ENCODE data around the gene EPHA2.

EPHA2 gene

DNA sequence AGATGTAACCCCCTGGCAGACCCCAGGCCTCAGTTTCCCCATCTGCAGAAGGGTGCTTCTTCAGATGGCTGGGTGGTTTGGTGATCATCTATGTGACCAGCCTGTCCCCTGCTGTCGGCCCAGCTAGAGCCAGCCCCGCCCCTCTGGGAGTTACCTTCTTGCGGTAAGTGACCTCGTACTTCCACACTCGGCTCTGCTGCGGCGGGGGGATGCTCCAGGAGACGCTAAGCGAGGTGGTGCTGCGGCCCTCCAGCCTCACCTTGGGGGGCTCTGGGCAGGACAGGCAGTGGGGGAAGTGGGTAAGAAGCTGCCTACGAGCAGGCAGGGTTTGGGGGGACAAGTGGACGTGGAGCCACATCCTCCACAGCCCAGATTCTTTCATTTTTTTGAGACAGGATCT, 20.4 kb downstream of the EPHA2 start:
- Histone ChIP-seq H3K27me3 (replicated peaks; ENCODE audit: control insufficient read depth, insufficient read depth, low read length, poor library complexity, severe bottlenecking) (no peaks in the 10 kb centered on the region), H3K4me3 (ENCODE audit: insufficient read depth, low read depth, low read length, poor library complexity, severe bottlenecking) (no peak overlapping the region), H3K4me1 (ENCODE audit: control insufficient read depth, insufficient read depth, low read length, poor library complexity, severe bottlenecking) (no peaks in the 10 kb centered on the region), H3K36me3 (ENCODE audit: control insufficient read depth, insufficient read depth, low read length) (no peaks in the 10 kb centered on the region), H3K27ac (ENCODE audit: insufficient read depth, low read length, poor library complexity, severe bottlenecking) (no peak overlapping the region), H3K9me3 (ENCODE audit: control insufficient read depth, low read length) (no peaks in the 10 kb centered on the region)
- no peak for DNase-seq

DNA sequence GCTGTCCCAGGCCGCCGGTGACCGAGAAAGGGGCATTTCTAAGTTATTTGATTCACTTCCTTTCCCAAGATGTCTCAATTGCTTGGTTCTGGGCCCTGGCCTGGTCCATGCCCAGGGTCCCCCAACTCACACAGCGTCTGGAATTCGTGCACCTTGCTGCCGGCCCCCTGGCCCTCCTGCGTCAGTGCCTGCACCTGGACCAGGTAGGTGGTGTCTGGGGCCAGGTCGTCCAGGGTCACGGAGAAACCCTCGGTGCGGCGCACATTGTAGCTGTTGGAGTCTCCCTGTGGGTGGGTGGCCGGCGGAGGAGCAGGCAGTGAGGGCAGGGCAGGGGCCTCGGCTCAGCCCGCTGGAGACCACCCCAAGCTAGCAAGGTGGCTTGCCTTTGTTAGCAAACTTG, 21.0 kb downstream of the EPHA2 start:
- Histone ChIP-seq H3K4me1 (ENCODE audit: control insufficient read depth, insufficient read depth, low read length, poor library complexity, severe bottlenecking) (no peaks in the 10 kb centered on the region), H3K4me3 (ENCODE audit: insufficient read depth, low read depth, low read length, poor library complexity, severe bottlenecking) (no peak overlapping the region), H3K9me3 (ENCODE audit: control insufficient read depth, low read length) (no peaks in the 10 kb centered on the region), H3K27me3 (replicated peaks; ENCODE audit: control insufficient read depth, insufficient read depth, low read length, poor library complexity, severe bottlenecking) (no peaks in the 10 kb centered on the region), H3K27ac (ENCODE audit: insufficient read depth, low read length, poor library complexity, severe bottlenecking) (no peak overlapping the region), H3K36me3 (ENCODE audit: control insufficient read depth, insufficient read depth, low read length) (no peaks in the 10 kb centered on the region)
- DNase-seq, result no peak

DNA sequence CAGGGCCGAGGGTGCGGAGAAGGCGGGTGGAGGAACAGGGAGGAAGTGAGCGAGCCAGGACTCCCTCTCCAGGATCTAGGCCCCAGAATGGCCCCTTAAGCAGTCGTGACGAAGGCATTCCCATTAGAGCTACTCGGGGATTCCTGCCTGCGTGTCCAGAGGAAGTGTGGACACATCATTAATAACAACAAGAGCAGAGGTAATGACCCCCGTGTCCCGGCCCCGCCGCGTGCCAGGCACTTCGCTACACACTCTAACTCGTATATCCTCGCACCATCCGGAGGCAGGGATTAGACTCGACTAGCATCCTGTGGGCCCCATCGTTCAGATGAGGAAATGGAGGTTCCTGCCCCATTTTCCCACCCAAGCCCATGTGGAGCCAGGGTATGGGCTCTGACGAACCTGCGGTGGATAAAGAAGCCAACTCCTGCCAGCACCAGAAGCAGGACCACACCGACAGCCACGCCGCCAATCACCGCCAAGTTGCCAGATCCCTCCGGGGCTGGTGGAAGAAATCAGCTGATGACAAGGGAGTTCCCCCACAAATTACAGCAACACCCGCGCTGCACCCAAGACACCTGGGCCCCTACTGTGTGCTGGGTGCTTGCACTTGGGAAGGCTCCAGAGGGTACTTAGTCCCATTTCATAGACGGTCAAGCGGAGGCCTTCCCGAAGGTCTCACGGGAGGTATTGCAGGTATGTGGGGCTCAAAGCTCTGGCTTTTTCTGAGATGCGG, 21.6 kb downstream of the EPHA2 start:
- H3K36me3 ChIP-seq (ENCODE audit: control insufficient read depth, insufficient read depth, low read length), result no peaks in the 10 kb centered on the region

DNA sequence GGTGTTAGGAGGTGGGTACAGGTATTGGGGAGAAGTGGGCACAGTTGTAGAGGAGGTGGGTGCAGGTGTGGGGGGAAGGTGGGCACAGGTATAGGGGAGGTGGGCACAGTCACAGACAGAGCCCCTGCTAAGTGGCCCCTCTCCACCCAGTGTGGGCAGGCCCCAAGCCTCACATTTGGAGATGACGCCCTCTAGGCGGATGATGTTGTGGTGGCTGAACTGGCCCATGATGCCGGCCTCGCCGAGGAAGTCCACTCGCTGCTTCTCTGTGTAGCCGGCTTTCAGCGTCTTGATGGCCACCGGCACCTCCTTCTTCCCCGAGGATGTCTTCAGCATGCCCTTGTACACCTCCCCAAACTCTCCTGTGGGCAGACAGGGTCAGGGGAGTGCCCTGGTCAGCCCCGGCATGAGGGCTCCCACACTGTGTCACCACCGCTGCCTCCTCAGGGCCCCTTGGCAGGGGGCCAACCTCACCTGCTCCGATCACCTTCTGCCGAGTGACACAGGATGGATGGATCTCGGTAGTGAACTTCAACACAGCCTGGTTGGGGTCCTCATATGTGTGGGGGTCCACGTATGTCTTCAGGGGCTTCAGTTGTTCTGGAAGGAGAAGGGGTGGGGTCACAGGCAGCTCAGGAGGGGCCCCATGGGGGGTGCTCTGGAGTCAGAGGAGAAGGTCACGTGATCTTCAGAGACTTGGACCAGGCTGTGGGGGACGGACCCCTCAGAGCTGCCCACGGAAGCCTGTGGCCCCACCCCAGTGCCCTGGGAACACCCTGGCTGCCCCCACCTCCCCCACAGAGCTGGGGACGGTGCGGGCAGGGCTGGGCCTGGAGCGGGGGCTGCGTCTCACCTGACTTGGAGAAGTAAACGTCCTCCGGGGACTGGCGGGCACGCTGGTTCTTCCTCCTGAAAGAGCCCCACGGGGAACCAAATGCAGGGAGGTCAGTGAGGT, 22.6 kb downstream of the EPHA2 start:
- DNase-seq, result no peak
- H3K4me1 ChIP-seq (ENCODE audit: control insufficient read depth, insufficient read depth, low read length, poor library complexity, severe bottlenecking), result no peaks in the 10 kb centered on the region
- H3K4me3 ChIP-seq (ENCODE audit: insufficient read depth, low read depth, low read length, poor library complexity, severe bottlenecking), result no peak overlapping the region
- no peaks in the 10 kb centered on the region for H3K27me3 ChIP-seq (replicated peaks; ENCODE audit: control insufficient read depth, insufficient read depth, low read length, poor library complexity, severe bottlenecking)
- no peaks in the 10 kb centered on the region for H3K36me3 ChIP-seq (ENCODE audit: control insufficient read depth, insufficient read depth, low read length)
- no peaks in the 10 kb centered on the region for H3K9me3 ChIP-seq (ENCODE audit: control insufficient read depth, low read length)
- no peak overlapping the region for H3K27ac ChIP-seq (ENCODE audit: insufficient read depth, low read length, poor library complexity, severe bottlenecking)

More for the DNA sequence above, 21.6 kb downstream of the EPHA2 start:
- Histone ChIP-seq H3K9me3 (ENCODE audit: control insufficient read depth, low read length) (no peaks in the 10 kb centered on the region), H3K27me3 (replicated peaks; ENCODE audit: control insufficient read depth, insufficient read depth, low read length, poor library complexity, severe bottlenecking) (no peaks in the 10 kb centered on the region), H3K4me1 (ENCODE audit: control insufficient read depth, insufficient read depth, low read length, poor library complexity, severe bottlenecking) (no peaks in the 10 kb centered on the region), H3K27ac (ENCODE audit: insufficient read depth, low read length, poor library complexity, severe bottlenecking) (no peak overlapping the region), H3K4me3 (ENCODE audit: insufficient read depth, low read depth, low read length, poor library complexity, severe bottlenecking) (no peak overlapping the region)
- no peak for DNase-seq

DNA sequence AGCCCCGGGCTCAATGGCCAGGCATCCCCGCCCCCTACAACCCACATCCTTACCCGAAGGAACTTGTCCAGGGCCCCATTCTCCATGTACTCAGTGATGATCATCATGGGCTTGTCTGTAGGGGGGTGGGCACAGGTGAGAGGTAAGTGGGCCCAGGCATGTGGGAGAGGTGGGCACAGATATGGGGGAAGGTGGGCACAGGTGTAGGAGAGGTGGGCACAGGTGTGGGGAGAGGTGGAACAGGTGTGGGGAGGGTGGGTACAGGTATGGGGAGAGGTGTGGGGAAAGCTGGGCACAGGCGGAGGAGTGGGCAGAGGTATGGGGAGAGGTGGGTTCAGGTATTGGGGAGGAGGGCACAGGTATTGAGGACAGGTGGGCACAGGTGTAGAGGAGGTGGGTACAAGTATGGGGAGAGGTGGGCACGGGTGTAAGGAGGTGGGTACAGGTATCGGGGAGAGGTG, 23.5 kb downstream of the EPHA2 start:
- no peak for DNase-seq
- H3K4me3 ChIP-seq (ENCODE audit: insufficient read depth, low read depth, low read length, poor library complexity, severe bottlenecking), result no peak overlapping the region
- H3K9me3 ChIP-seq (ENCODE audit: control insufficient read depth, low read length), result no peaks in the 10 kb centered on the region

DNA sequence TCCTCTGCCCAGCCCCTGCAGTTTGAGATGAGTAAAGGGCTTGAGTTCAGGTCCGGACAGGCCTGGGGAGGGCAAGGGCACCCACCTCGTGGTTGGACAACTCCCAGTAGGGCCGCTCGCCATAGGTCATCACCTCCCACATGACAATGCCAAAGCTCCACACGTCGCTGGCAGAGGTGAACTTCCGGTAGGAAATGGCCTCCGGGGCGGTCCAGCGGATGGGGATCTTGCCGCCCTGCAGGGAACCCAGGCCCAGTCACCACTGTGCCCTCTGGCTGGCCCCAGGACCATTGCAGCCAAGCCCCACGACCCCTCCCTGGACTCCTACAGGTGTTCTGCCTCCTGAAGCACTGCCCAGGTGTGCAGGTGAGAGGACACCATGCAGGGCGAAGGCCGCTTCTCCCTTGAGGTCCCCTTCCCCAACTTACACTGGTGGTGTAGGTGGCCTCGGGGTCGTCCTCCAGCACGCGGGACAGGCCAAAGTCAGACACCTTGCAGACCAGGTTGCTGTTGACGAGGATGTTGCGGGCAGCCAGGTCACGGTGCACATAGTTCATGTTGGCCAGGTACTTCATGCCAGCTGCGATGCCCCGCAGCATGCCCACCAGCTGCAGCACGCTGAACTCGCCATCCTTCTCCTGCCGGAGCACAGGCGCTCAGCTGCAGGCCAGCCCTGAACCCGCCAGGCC, 24.1 kb downstream of the EPHA2 start:
- no peak overlapping the region for H3K27ac ChIP-seq (ENCODE audit: insufficient read depth, low read length, poor library complexity, severe bottlenecking)
- H3K4me1 ChIP-seq (ENCODE audit: control insufficient read depth, insufficient read depth, low read length, poor library complexity, severe bottlenecking), result no peaks in the 10 kb centered on the region
- no peak for DNase-seq
- no peaks in the 10 kb centered on the region for H3K27me3 ChIP-seq (replicated peaks; ENCODE audit: control insufficient read depth, insufficient read depth, low read length, poor library complexity, severe bottlenecking)
- no peaks in the 10 kb centered on the region for H3K9me3 ChIP-seq (ENCODE audit: control insufficient read depth, low read length)
- no peak overlapping the region for H3K4me3 ChIP-seq (ENCODE audit: insufficient read depth, low read depth, low read length, poor library complexity, severe bottlenecking)
- H3K36me3 ChIP-seq (ENCODE audit: control insufficient read depth, insufficient read depth, low read length), result no peaks in the 10 kb centered on the region

More for the DNA sequence above, 23.5 kb downstream of the EPHA2 start:
- Histone ChIP-seq H3K36me3 (ENCODE audit: control insufficient read depth, insufficient read depth, low read length) (no peaks in the 10 kb centered on the region), H3K4me1 (ENCODE audit: control insufficient read depth, insufficient read depth, low read length, poor library complexity, severe bottlenecking) (no peaks in the 10 kb centered on the region), H3K27ac (ENCODE audit: insufficient read depth, low read length, poor library complexity, severe bottlenecking) (no peak overlapping the region), H3K27me3 (replicated peaks; ENCODE audit: control insufficient read depth, insufficient read depth, low read length, poor library complexity, severe bottlenecking) (no peaks in the 10 kb centered on the region)

DNA sequence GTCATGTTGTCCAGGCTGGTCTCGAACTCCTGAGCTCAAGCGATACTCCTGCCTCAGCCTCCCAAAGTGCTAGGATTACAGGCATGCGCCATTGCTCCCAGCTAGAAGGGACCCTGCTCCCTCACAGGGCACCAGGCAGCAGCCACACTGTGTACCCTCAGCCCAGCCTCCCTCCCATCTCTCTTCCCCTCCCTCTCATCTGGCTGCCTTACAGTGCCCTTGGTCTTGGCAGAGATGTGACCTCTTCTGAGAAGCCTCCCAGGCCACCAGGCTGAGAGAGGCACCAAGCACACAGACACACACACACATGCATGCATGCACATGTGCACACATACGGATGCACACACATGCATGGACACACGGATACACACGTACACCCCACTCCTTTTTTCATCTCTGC, 25.0 kb downstream of the EPHA2 start:
- Histone ChIP-seq H3K4me3 (ENCODE audit: insufficient read depth, low read depth, low read length, poor library complexity, severe bottlenecking) (no peak overlapping the region), H3K36me3 (ENCODE audit: control insufficient read depth, insufficient read depth, low read length) (no peaks in the 10 kb centered on the region), H3K27me3 (replicated peaks; ENCODE audit: control insufficient read depth, insufficient read depth, low read length, poor library complexity, severe bottlenecking) (no peaks in the 10 kb centered on the region), H3K9me3 (ENCODE audit: control insufficient read depth, low read length) (no peaks in the 10 kb centered on the region), H3K4me1 (ENCODE audit: control insufficient read depth, insufficient read depth, low read length, poor library complexity, severe bottlenecking) (no peaks in the 10 kb centered on the region), H3K27ac (ENCODE audit: insufficient read depth, low read length, poor library complexity, severe bottlenecking) (no peak overlapping the region)
- no peak for DNase-seq

DNA sequence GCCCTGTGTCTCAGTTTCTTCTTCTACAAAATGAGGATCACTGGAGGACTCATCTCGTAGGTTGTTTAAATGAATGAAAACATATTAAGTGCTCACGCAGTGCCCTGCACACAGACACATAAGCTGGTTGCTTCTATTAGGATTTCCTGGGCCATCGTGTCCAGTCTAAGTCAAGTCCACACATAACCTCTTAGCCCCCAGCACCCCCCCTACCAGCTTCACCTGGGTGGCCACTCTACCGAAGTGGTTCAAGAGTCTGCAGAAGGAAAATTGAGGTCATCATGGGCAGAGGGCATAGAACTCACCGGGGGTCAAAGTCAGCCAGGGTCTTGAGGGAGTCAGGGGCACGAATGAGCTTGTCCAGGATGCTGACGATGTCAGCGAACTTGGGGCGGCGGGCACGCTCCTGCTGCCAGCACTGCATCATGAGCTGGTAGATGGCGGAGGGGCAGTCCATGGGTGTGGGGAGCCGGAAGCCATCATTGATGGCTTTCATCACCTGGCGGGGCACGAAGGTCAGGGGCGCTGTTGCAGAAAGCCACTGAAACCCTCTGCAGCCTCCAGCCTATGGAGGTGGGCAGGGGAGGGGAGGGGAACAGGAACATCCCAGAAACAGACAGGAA, 25.8 kb downstream of the EPHA2 start:
- H3K27me3 ChIP-seq (replicated peaks; ENCODE audit: control insufficient read depth, insufficient read depth, low read length, poor library complexity, severe bottlenecking), result no peaks in the 10 kb centered on the region
- H3K36me3 ChIP-seq (ENCODE audit: control insufficient read depth, insufficient read depth, low read length), result no peaks in the 10 kb centered on the region
- H3K9me3 ChIP-seq (ENCODE audit: control insufficient read depth, low read length), result no peaks in the 10 kb centered on the region
- no peaks in the 10 kb centered on the region for H3K4me1 ChIP-seq (ENCODE audit: control insufficient read depth, insufficient read depth, low read length, poor library complexity, severe bottlenecking)
- no peak for DNase-seq
- no peak overlapping the region for H3K4me3 ChIP-seq (ENCODE audit: insufficient read depth, low read depth, low read length, poor library complexity, severe bottlenecking)
- no peak overlapping the region for H3K27ac ChIP-seq (ENCODE audit: insufficient read depth, low read length, poor library complexity, severe bottlenecking)

DNA sequence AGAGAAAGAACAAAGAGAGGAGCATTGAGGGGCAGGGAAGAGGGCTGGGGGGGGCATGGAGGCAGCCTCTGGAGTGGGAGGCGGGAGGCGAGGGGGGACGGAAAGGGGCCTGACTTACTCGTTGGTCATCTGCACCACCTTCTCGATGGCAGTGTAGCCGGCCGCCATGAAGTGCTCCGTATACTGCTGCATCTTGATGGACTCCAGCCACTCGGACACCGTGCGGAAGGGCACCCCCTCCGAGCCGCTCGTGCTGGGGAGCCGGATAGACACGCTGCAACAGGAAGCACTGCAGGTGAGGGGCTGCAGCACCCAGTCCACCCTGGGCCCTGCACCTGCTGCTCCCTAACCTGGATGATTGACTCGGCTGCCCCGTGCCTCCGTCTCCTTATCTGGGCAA, 26.6 kb downstream of the EPHA2 start:
- Histone ChIP-seq H3K27me3 (replicated peaks; ENCODE audit: control insufficient read depth, insufficient read depth, low read length, poor library complexity, severe bottlenecking) (no peaks in the 10 kb centered on the region), H3K4me1 (ENCODE audit: control insufficient read depth, insufficient read depth, low read length, poor library complexity, severe bottlenecking) (no peaks in the 10 kb centered on the region), H3K36me3 (ENCODE audit: control insufficient read depth, insufficient read depth, low read length) (no peaks in the 10 kb centered on the region), H3K9me3 (ENCODE audit: control insufficient read depth, low read length) (no peaks in the 10 kb centered on the region), H3K4me3 (ENCODE audit: insufficient read depth, low read depth, low read length, poor library complexity, severe bottlenecking) (no peak overlapping the region), H3K27ac (ENCODE audit: insufficient read depth, low read length, poor library complexity, severe bottlenecking) (no peak overlapping the region)
- DNase-seq, result no peak

Data from effector memory CD4-positive, alpha-beta T cell (primary cell).